Common myeloid progenitor, CD34-positive (primary cell): ENCODE results near the gene TAPT1.

Experiments used
- CTCF ChIA-PET: fragments of 350-600 bp; sonication (Branson Sonifier 250); formaldehyde crosslinking; loops from one replicate; lab custom pipeline; 2021; ENCODE audit warnings: antibody characterized with exemption; lab: Charles Lee
- POLR2A ChIA-PET: fragments of 350-600 bp; sonication (Branson Sonifier 250); formaldehyde crosslinking; loops from one replicate; lab custom pipeline; 2021; ENCODE audit warnings: antibody characterized with exemption; lab: Charles Lee
- DNase-seq, 3 donors: peaks; one replicate each; pipeline versions ENCODE4 v3.0.0 to v3.0.0-alpha.2; 2013
- H3K27ac ChIP-seq, 2 experiments: 1 replicate in 1 of 2; 2 replicates in 1 of 2; pipeline ENCODE4 v1.7.0; 2013; ENCODE audit warnings: inconsistent platforms in 2 of 2, low read length in 2 of 2, mild to moderate bottlenecking in 2 of 2, low read depth in 1 of 2, moderate library complexity in 1 of 2; ENCODE audit not compliant: severe bottlenecking in 2 of 2, insufficient read depth in 1 of 2, poor library complexity in 1 of 2
- H3K27me3 ChIP-seq, 5 experiments: replicated peaks in 2 of 5; 1 replicate in 3 of 5; 2 replicates in 2 of 5; pipeline versions ENCODE4 v1.6.1 to v1.7.0; 2013; ENCODE audit warnings: low read length in 4 of 5, mild to moderate bottlenecking in 2 of 5, moderate library complexity in 2 of 5, inconsistent platforms in 1 of 5; ENCODE audit not compliant: insufficient read depth in 5 of 5, control insufficient read depth in 4 of 5
- H3K36me3 ChIP-seq, 4 experiments: 1 replicate in 2 of 4; 2 replicates in 2 of 4; pipeline versions ENCODE4 v1.6.1 to v1.7.0; 2013; ENCODE audit warnings: low read length in 3 of 4, control low read depth in 1 of 4, mild to moderate bottlenecking in 1 of 4; ENCODE audit not compliant: control insufficient read depth in 4 of 4, insufficient read depth in 4 of 4
- H3K4me1 ChIP-seq, 4 experiments: 1 replicate in 3 of 4; 2 replicates in 1 of 4; pipeline versions ENCODE4 v1.6.1 to v1.7.1; 2013; ENCODE audit warnings: low read length in 3 of 4, mild to moderate bottlenecking in 3 of 4, control low read depth in 1 of 4, inconsistent platforms in 1 of 4, moderate library complexity in 1 of 4; ENCODE audit not compliant: control insufficient read depth in 4 of 4, insufficient read depth in 4 of 4; ENCODE audit errors: control extremely low read depth in 1 of 4
- H3K4me3 ChIP-seq, 7 experiments: 1 replicate in 4 of 7; 2 replicates in 3 of 7; pipeline versions ENCODE4 v1.5.1 to v1.7.0; 2013; ENCODE audit warnings: mild to moderate bottlenecking in 7 of 7, low read length in 6 of 7, moderate library complexity in 6 of 7, inconsistent platforms in 2 of 7, low read depth in 2 of 7, control low read depth in 1 of 7; ENCODE audit not compliant: insufficient read depth in 4 of 7, control insufficient read depth in 1 of 7; ENCODE audit errors: extremely low read depth in 1 of 7
- H3K9me3 ChIP-seq, 5 experiments: 1 replicate in 4 of 5; 2 replicates in 1 of 5; pipeline versions ENCODE4 v1.6.1 to v1.7.1; 2013; ENCODE audit warnings: low read length in 4 of 5, mild to moderate bottlenecking in 2 of 5, inconsistent platforms in 1 of 5, low read depth in 1 of 5, moderate library complexity in 1 of 5; ENCODE audit not compliant: control insufficient read depth in 4 of 5, insufficient read depth in 2 of 5; ENCODE audit errors: control extremely low read depth in 1 of 5
- WGBS: methylation state at CpG from one replicate; pipeline ENCODE4 v1.1.5; 2013; ENCODE audit not compliant: insufficient coverage; 5-methylcytosine and 5-hydroxymethylcytosine counted together

The TAPT1 gene

GRCh38 chr4:16192057-16192456 is 34.2 kb downstream of the TAPT1 start:
- Histone ChIP-seq H3K27me3 (no peaks in the 10 kb centered on the region), H3K4me1 (peaks cover 3 to 10% (median 6%) of the 10 kb centered on the region in 4 experiments), H3K9me3 (no peaks in the 10 kb centered on the region), H3K36me3 (peaks cover 15 to 56% (median 38%) of the 10 kb centered on the region in 4 experiments), H3K4me3 (no peak overlapping the region), H3K27ac (no peak overlapping the region)
- no peak for DNase-seq
- POLR2A ChIA-PET: no interaction called here
- CTCF ChIA-PET: interaction anchor here (1.0 to 3.0 kb wide), 6 partner anchors 9 to 73 kb away, joined by 3 to 10 read pairs (median 4); no protein-coding TSS in a partner anchor
- WGBS: 100% methylated on average over 1 of the region's 2 CpGs

GRCh38 chr4:16187455-16187854 is 38.8 kb downstream of the TAPT1 start:
- no peak overlapping the region for H3K27ac ChIP-seq
- ChIA-PET CTCF (interaction anchor here (1.6 to 3.3 kb wide), 3 partner anchors 9 to 160 kb away, joined by 3 to 10 read pairs (median 9); no protein-coding TSS in a partner anchor), POLR2A (no interaction called here)
- H3K4me1 ChIP-seq: no peaks in the 10 kb centered on the region
- peaks cover 19 to 67% (median 46%) of the 10 kb centered on the region in 4 experiments for H3K36me3 ChIP-seq
- no peak overlapping the region for H3K4me3 ChIP-seq
- no peaks in the 10 kb centered on the region for H3K9me3 ChIP-seq
- no peaks in the 10 kb centered on the region for H3K27me3 ChIP-seq
- DNase-seq: no peak

DNA sequence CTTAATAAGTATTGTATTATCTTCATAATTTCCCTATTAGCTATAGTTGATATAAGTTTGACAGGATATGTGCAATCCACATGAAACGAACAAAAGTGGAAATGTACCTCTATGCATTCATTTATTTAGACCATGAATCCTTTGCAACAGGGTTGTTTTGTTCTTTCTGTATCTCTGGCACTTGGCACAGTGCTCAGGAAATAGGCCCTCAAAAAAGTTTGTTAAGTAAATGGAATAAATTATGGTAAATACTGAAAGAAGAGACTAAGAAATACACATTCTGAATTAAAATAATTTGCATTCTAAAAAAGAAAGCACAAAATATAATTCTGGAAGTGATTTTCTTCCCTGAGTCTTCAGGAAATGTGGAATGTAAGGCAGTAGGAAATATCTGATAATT is 39.3 kb downstream of the TAPT1 start:
- Histone ChIP-seq H3K27me3 (no peaks in the 10 kb centered on the region), H3K27ac (no peak overlapping the region), H3K4me3 (no peak overlapping the region), H3K4me1 (no peaks in the 10 kb centered on the region), H3K36me3 (peaks cover 19 to 69% (median 46%) of the 10 kb centered on the region in 4 experiments), H3K9me3 (no peaks in the 10 kb centered on the region)
- WGBS: no CpG with 5 or more reads among the region's 1 CpG
- DNase-seq: no peak
- CTCF ChIA-PET: interaction anchor here (1.6 to 3.3 kb wide), 3 partner anchors 10 to 160 kb away, joined by 3 to 10 read pairs (median 9); no protein-coding TSS in a partner anchor
- POLR2A ChIA-PET: no interaction called here

DNA sequence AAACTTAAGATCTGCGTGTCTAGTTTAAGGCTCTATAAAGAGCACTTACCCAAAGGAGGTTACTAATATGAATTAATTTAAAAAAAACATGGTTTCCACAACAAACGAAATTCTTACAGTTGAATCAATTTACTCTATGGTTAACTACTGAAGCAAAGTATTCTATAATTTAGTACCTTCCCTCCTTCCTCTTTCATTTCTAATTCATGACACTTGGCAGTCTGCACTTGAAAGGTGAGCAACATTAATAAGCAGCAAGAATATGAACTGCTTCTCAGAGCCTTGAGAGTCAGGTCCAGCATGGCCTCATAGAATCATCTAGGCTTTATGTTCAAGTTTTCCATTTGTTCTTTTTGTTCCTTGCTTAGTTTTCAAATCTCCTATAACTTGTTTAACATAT is 42.7 kb downstream of the TAPT1 start:
- no peak overlapping the region for H3K4me3 ChIP-seq
- DNase-seq: no peak
- peaks cover 27 to 57% (median 39%) of the 10 kb centered on the region in 4 experiments for H3K36me3 ChIP-seq
- ChIA-PET POLR2A (no interaction called here), CTCF (interaction anchor here (0.6 to 2.4 kb wide), 10 partner anchors 9 to 501 kb away, joined by 3 to 12 read pairs (median 5); no protein-coding TSS in a partner anchor)
- no peaks in the 10 kb centered on the region for H3K9me3 ChIP-seq
- no peaks in the 10 kb centered on the region for H3K4me1 ChIP-seq
- no peaks in the 10 kb centered on the region for H3K27me3 ChIP-seq
- no peak overlapping the region for H3K27ac ChIP-seq
- no CpG with 5 or more reads among the region's 2 CpGs for WGBS

DNA sequence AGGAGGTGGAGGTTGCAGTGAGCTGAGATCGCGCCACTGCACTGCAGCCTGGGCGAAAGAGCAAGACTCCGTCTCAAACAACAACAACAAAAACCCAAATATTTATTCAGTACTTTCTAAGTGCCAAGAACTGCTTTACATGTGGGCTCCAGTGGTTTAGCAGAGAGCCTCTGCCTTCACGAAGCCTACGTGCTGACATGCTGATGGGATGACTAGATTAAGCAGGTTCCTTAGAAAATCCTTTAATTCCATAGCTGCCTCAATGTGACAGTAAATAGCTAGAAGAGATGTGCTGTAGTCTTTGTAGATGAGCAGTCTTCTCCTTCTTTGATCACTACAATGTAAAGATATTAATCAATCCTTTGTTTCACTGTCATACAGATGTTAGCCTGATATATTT is 49.6 kb downstream of the TAPT1 start:
- CTCF ChIA-PET: interaction anchor here (0.8 to 1.0 kb wide), 3 partner anchors 9 to 25 kb away, joined by 3 to 4 read pairs (median 3); no protein-coding TSS in a partner anchor
- H3K36me3 ChIP-seq: peaks cover 32 to 61% (median 43%) of the 10 kb centered on the region in 4 experiments

DNA sequence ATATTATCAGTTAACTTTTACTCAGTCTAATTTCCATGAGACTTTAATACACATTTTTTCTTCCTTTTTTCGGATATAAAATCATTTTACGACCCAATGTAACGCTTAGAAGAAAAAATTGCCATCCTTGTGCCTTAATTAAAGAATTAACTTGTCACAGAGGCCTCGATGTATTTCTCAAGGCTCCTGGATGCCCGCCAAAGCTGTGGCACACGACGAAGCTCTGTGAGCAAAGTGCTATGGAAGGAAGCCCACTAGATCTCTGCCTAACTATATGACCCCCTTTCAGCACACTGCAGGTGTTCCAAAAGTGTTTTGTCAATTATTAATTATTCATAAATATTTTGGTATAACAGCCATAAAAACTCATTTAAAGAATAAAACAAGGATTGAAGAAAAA is 54.4 kb downstream of the TAPT1 start:
- ChIA-PET CTCF (interaction anchor here (0.9 to 1.6 kb wide), 6 partner anchors 8 to 97 kb away, joined by 3 to 4 read pairs (median 3); no protein-coding TSS in a partner anchor), POLR2A (no interaction called here)
- peaks cover 0 to 3% (median 0%) of the 10 kb centered on the region in 4 experiments for H3K4me1 ChIP-seq
- no peak for DNase-seq
- WGBS: 69% methylated on average over 4 of the region's 7 CpGs
- no peaks in the 10 kb centered on the region for H3K27me3 ChIP-seq
- no peaks in the 10 kb centered on the region for H3K9me3 ChIP-seq
- H3K36me3 ChIP-seq: peaks cover 36 to 74% (median 49%) of the 10 kb centered on the region in 4 experiments
- no peak overlapping the region for H3K27ac ChIP-seq
- H3K4me3 ChIP-seq: no peak overlapping the region

More for the DNA sequence above, 49.6 kb downstream of the TAPT1 start:
- Histone ChIP-seq H3K9me3 (no peaks in the 10 kb centered on the region), H3K27ac (no peak overlapping the region), H3K4me1 (no peaks in the 10 kb centered on the region), H3K4me3 (no peak overlapping the region), H3K27me3 (no peaks in the 10 kb centered on the region)
- WGBS: 100% methylated on average over 2 of the region's 6 CpGs
- DNase-seq: no peak
- POLR2A ChIA-PET: no interaction called here

DNA sequence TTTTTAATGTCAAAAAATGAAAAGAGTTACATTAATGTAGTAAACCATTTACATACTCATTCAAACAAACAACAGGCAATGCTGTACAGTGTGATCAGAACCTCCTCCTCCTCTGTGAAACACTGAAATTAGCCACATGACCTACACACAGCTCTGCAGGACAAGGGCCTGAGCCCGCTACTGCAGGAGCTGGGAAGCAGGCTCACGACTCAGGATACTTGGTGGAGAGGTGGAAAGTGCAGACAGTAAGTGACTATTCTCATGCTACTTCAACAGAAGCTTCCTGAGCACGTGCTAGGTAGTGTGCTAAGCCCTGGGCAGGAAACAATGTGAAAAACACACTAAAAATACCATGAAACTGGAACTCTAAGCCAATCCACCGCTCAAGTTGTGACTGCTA is 56.8 kb downstream of the TAPT1 start:
- Histone ChIP-seq H3K36me3 (peaks cover 42 to 82% (median 64%) of the 10 kb centered on the region in 4 experiments), H3K27ac (no peak overlapping the region), H3K9me3 (no peaks in the 10 kb centered on the region), H3K27me3 (no peaks in the 10 kb centered on the region), H3K4me3 (no peak overlapping the region), H3K4me1 (peaks cover 0 to 3% (median 0%) of the 10 kb centered on the region in 4 experiments)
- no peak for DNase-seq
- POLR2A ChIA-PET: interaction anchor here (1.1 kb wide), 1 partner anchor 13 kb away, joined by 3 read pairs; no protein-coding TSS in a partner anchor
- WGBS: 63% methylated on average over 2 of the region's 4 CpGs
- CTCF ChIA-PET: interaction anchor here (1.0 to 1.9 kb wide), 6 partner anchors 8 to 154 kb away, joined by 3 to 5 read pairs (median 4); no protein-coding TSS in a partner anchor
